H1 (cell line): Measurements from ENCODE around the gene SLC2A4RG. TPM values are rescaled to one million over a fixed set of nuclear protein-coding genes. Genes with fewer than 3 reads are reported as not detected.

Source experiments
- CTCF ChIA-PET: fragments of 300-600 bp; sonication (Branson Sonifier 250); formaldehyde crosslinking; loops from one replicate; lab custom pipeline; 2021; ENCODE audit not compliant: partially characterized antibody; lab: Charles Lee
- POLR2A ChIA-PET: fragments of 300-600 bp; sonication (Branson Sonifier 250); formaldehyde crosslinking; loops from one replicate; lab custom pipeline; 2021; ENCODE audit warnings: inconsistent platforms; ENCODE audit not compliant: partially characterized antibody; lab: Charles Lee
- DNase-seq, 2 experiments: peaks; one replicate each; pipeline versions ENCODE4 v3.0.0 to v3.0.0-alpha.2; 2010 to 2022; ENCODE audit warnings: low spot score in 2 of 2, low read depth in 1 of 2, mixed read lengths in 1 of 2
- FAIRE-seq: peaks from 2 replicates; lab custom pipeline; 2011; peaks lifted over from hg19 to GRCh38; lab: Jason Lieb, UNC
- H2AFZ ChIP-seq: 2 replicates; pipeline ENCODE4 v1.8.1; 2012; ENCODE audit warnings: low read length, inconsistent platforms
- H2AK5ac ChIP-seq: 2 replicates; pipeline ENCODE4 v1.6.1; 2013; ENCODE audit warnings: low read depth, low read length
- H2BK120ac ChIP-seq: replicated peaks from 2 replicates; pipeline ENCODE3; 2013; ENCODE audit warnings: low read depth, low read length, inconsistent platforms
- H2BK12ac ChIP-seq: 2 replicates; pipeline ENCODE4 v1.6.1; 2013; ENCODE audit warnings: low read depth, low read length
- H2BK15ac ChIP-seq: 2 replicates; pipeline ENCODE4 v1.6.1; 2013; ENCODE audit warnings: low read length
- H2BK20ac ChIP-seq: 2 replicates; pipeline ENCODE4 v1.6.1; 2013; ENCODE audit warnings: low read length
- H2BK5ac ChIP-seq: 2 replicates; pipeline ENCODE4 v1.6.1; 2013; ENCODE audit warnings: low read depth, low read length
- H3K14ac ChIP-seq: 2 replicates; pipeline ENCODE4 v1.6.1; 2013; ENCODE audit warnings: inconsistent platforms; ENCODE audit not compliant: insufficient read length
- H3K18ac ChIP-seq: 2 replicates; pipeline ENCODE4 v1.6.1; 2013; ENCODE audit warnings: low read length; ENCODE audit errors: extremely low read depth
- H3K23ac ChIP-seq: 2 replicates; pipeline ENCODE4 v1.6.1; 2013; ENCODE audit warnings: inconsistent platforms; ENCODE audit not compliant: insufficient read length
- H3K23me2 ChIP-seq: 2 replicates; pipeline ENCODE4 v1.6.1; 2013; ENCODE audit warnings: low read depth, low read length
- H3K27ac ChIP-seq: 2 replicates; pipeline ENCODE4 v1.6.1; 2011; ENCODE audit warnings: low read depth, low read length, inconsistent platforms
- H3K27me3 ChIP-seq, 4 experiments: replicated peaks in 1 of 4; 1 replicate in 1 of 4; 2 replicates in 3 of 4; pipeline versions ENCODE4 v1.6.1 to v1.8.1; 2011 to 2013; ENCODE audit warnings: low read length in 3 of 4, mild to moderate bottlenecking in 3 of 4, inconsistent platforms in 2 of 4, mixed read lengths in 2 of 4, moderate library complexity in 1 of 4; ENCODE audit not compliant: control insufficient read depth in 3 of 4, insufficient read depth in 3 of 4; ENCODE audit errors: extremely low read depth in 1 of 4
- H3K36me3 ChIP-seq, 4 experiments: 2 replicates each; pipeline versions ENCODE4 v1.6.1 to v1.8.1; 2011 to 2013; ENCODE audit warnings: mild to moderate bottlenecking in 4 of 4, low read length in 3 of 4, moderate library complexity in 2 of 4, control low read depth in 1 of 4, inconsistent platforms in 1 of 4; ENCODE audit not compliant: insufficient read depth in 4 of 4, control insufficient read depth in 2 of 4
- H3K4ac ChIP-seq: replicated peaks from 2 replicates; pipeline ENCODE3; 2013; ENCODE audit warnings: low read length, low read depth, mixed read lengths, inconsistent platforms; ENCODE audit not compliant: insufficient read length
- H3K4me1 ChIP-seq, 4 experiments: replicated peaks in 1 of 4; 1 replicate in 1 of 4; 2 replicates in 3 of 4; pipeline versions ENCODE4 v1.6.1 to v1.8.1; 2011 to 2013; ENCODE audit warnings: low read length in 3 of 4, inconsistent platforms in 2 of 4, mixed read lengths in 1 of 4; ENCODE audit not compliant: insufficient read depth in 4 of 4, control insufficient read depth in 3 of 4
- H3K4me2 ChIP-seq, 2 experiments: 2 replicates each; pipeline versions ENCODE4 v1.6.1 to v1.8.1; 2011 to 2013; ENCODE audit warnings: low read depth in 2 of 2, low read length in 2 of 2, control low read depth in 1 of 2, inconsistent platforms in 1 of 2, mild to moderate bottlenecking in 1 of 2; ENCODE audit not compliant: insufficient read depth in 1 of 2
- H3K4me3 ChIP-seq, 4 experiments: fragments of 200-600, 300-600 bp in 1 of 4; sonication (generic), shearing (Covaris generic), sonication (Bioruptor Twin) in 1 of 4; 2 replicates each; pipeline versions ENCODE4 v1.5.1 to v1.8.1; 2011 to 2016; ENCODE audit warnings: low read length in 4 of 4, low read depth in 3 of 4, control low read depth in 2 of 4, inconsistent platforms in 2 of 4, mild to moderate bottlenecking in 2 of 4, mixed read lengths in 1 of 4, moderate library complexity in 1 of 4; ENCODE audit not compliant: insufficient read depth in 2 of 4; ENCODE audit errors: extremely low read depth in 1 of 4
- H3K56ac ChIP-seq: replicated peaks from 2 replicates; pipeline ENCODE3; 2013; ENCODE audit warnings: low read depth, mild to moderate bottlenecking, mixed read lengths, low read length, inconsistent platforms; ENCODE audit not compliant: insufficient read length
- H3K79me1 ChIP-seq: 2 replicates; pipeline ENCODE4 v1.6.1; 2013; ENCODE audit warnings: low read depth, low read length, control low read depth
- H3K79me2 ChIP-seq, 2 experiments: 2 replicates each; pipeline versions ENCODE4 v1.6.1 to v1.8.1; 2012 to 2013; ENCODE audit warnings: low read length in 2 of 2, mild to moderate bottlenecking in 2 of 2, inconsistent platforms in 1 of 2; ENCODE audit not compliant: insufficient read depth in 2 of 2, control insufficient read depth in 1 of 2
- H3K9ac ChIP-seq, 4 experiments: replicated peaks in 1 of 4; 1 replicate in 1 of 4; 2 replicates in 3 of 4; pipeline versions ENCODE4 v1.6.1 to v1.8.1; 2011 to 2013; ENCODE audit warnings: low read depth in 3 of 4, low read length in 3 of 4, control low read depth in 2 of 4, mild to moderate bottlenecking in 2 of 4, moderate library complexity in 2 of 4, inconsistent platforms in 1 of 4; ENCODE audit errors: extremely low read depth in 1 of 4
- H3K9me3 ChIP-seq, 2 experiments: 2 replicates each; pipeline versions ENCODE4 v1.6.1 to v1.8.1; 2012 to 2013; ENCODE audit warnings: mild to moderate bottlenecking in 2 of 2, moderate library complexity in 2 of 2, control low read depth in 1 of 2, inconsistent platforms in 1 of 2, low read depth in 1 of 2, low read length in 1 of 2, mixed read lengths in 1 of 2; ENCODE audit not compliant: insufficient read depth in 2 of 2
- H4K20me1 ChIP-seq, 2 experiments: replicated peaks in 1 of 2; 2 replicates each; pipeline versions ENCODE3 to v1.8.1; 2011 to 2013; ENCODE audit warnings: inconsistent platforms in 2 of 2, low read length in 2 of 2, mild to moderate bottlenecking in 1 of 2; ENCODE audit not compliant: insufficient read depth in 2 of 2, control insufficient read depth in 1 of 2
- H4K5ac ChIP-seq: 2 replicates; pipeline ENCODE4 v1.6.1; 2013; ENCODE audit warnings: low read length, low read depth, mixed read lengths, inconsistent platforms; ENCODE audit not compliant: insufficient read length
- H4K8ac ChIP-seq: 2 replicates; pipeline ENCODE4 v1.8.0; 2013; ENCODE audit warnings: mild to moderate bottlenecking, moderate library complexity, low read length, inconsistent platforms; ENCODE audit not compliant: insufficient read depth; ENCODE audit errors: extremely low read depth
- H4K91ac ChIP-seq: replicated peaks from 2 replicates; pipeline ENCODE3; 2013; ENCODE audit warnings: low read length, mixed read lengths, inconsistent platforms; ENCODE audit not compliant: insufficient read length
- ASH2L ChIP-seq: fragments of 200-600, 300-600 bp; sonication (generic); IDR thresholded peaks from one replicate; pipeline ENCODE4 v1.7.1; 2017; ENCODE audit warnings: low read length
- CBX8 ChIP-seq: fragments of 300-800, 300-1000 bp; sonication (generic); IDR thresholded peaks from 2 replicates; pipeline ENCODE4 v1.7.1; 2016; ENCODE audit warnings: low read depth, low read length, borderline replicate concordance
- CHD2 ChIP-seq: IDR thresholded peaks from 2 replicates; pipeline ENCODE4 v1.6.1; 2012; ENCODE audit warnings: low read length, improper control_type of control experiment
- EP300 ChIP-seq, 2 experiments: IDR thresholded peaks; 1 replicate in 1 of 2; 2 replicates in 1 of 2; pipeline ENCODE4 v1.6.1; 2011 to 2012; ENCODE audit warnings: low read depth in 2 of 2, low read length in 2 of 2, mild to moderate bottlenecking in 2 of 2, borderline replicate concordance in 1 of 2, inconsistent platforms in 1 of 2, moderate library complexity in 1 of 2
- GTF2F1 ChIP-seq: IDR thresholded peaks from 2 replicates; pipeline ENCODE4 v1.6.1; 2012; ENCODE audit warnings: low read depth, low read length, improper control_type of control experiment, borderline replicate concordance
- RAD21 ChIP-seq, 2 experiments: IDR thresholded peaks in 1 of 2; conservative IDR thresholded peaks in 1 of 2; 2 replicates each; pipeline ENCODE4 v1.6.1; 2011; ENCODE audit warnings: low read depth in 2 of 2, low read length in 2 of 2, improper control_type of control experiment in 1 of 2, inconsistent platforms in 1 of 2, mild to moderate bottlenecking in 1 of 2, moderate library complexity in 1 of 2
- RNF2 ChIP-seq: fragments of 200-900, 300-1000 bp; sonication (generic); IDR thresholded peaks from 2 replicates; pipeline ENCODE4 v1.7.1; 2016; ENCODE audit warnings: borderline replicate concordance, low read depth, mild to moderate bottlenecking, antibody characterized with exemption, low read length; ENCODE audit not compliant: poor library complexity, severe bottlenecking; ENCODE audit errors: missing control alignments
- TBP ChIP-seq: IDR thresholded peaks from 2 replicates; pipeline ENCODE4 v1.6.1; 2011; ENCODE audit warnings: low read depth, low read length, improper control_type of control experiment
- TCF12 ChIP-seq: IDR thresholded peaks from 2 replicates; pipeline ENCODE4 v1.6.1; 2011; ENCODE audit warnings: low read depth, mild to moderate bottlenecking, low read length
- TEAD4 ChIP-seq: IDR thresholded peaks from 2 replicates; pipeline ENCODE4 v1.6.1; 2012; ENCODE audit warnings: low read depth, low read length, inconsistent platforms, mixed read lengths
- whole genome bisulfite sequencing, 2 experiments: shearing (Covaris generic) in 1 of 2; methylation state at CpG; one replicate each; pipeline versions ENCODE4 v1.1.6 to v1.1.7; 2013 to 2015; ENCODE audit warnings: low lambda C conversion rate in 2 of 2, mixed read lengths in 2 of 2, inconsistent platforms in 1 of 2, low coverage in 1 of 2, missing lambda C conversion rate in 1 of 2; ENCODE audit not compliant: insufficient replicate concordance in 2 of 2, insufficient coverage in 1 of 2, insufficient read length in 1 of 2; ENCODE audit errors: extremely low coverage in 1 of 2, missing lambda C conversion rate in 1 of 2; 5-methylcytosine and 5-hydroxymethylcytosine counted together
- polyA plus RNA-seq, 7 experiments: library from polyadenylated mRNA; depleted of rRNA in 3 of 7; stranded (reverse) in 5 of 7; unstranded in 2 of 7; fragments of >200 nt in 5 of 7; fragments of 200-250 nt in 2 of 7; gene quantifications; 1 replicate in 5 of 7; 2 replicates in 1 of 7; 4 replicates in 1 of 7; pipeline versions ENCODE4 v1.2.1 to v1.2.3, GENCODE V29; 2011 to 2013; ENCODE audit warnings: missing spikeins in 2 of 7, mixed read lengths in 2 of 7
- total RNA-seq: library from RNA; stranded (reverse); fragmentation: NEBNext Ultra II Directional; extraction: Animal tissue kit (Norgen Biotek cat#: 25700); gene quantifications from 2 replicates; pipeline ENCODE4 v1.2.1, GENCODE V29; 2021

The SLC2A4RG gene
- total and polyA plus RNA-seq, 2 of the 8 experiments (the other 6 are each of a cell fraction or from before 2014, with no cell fraction given): 15.9 to 29.1 TPM

- H3K36me3 ChIP-seq: peaks cover 7 to 33% (median 12%) of the 10 kb centered on the region in 4 experiments
- peak within 1 kb of the TSS; percentile 42 to 80 (median 52); a peak in 6 of 7 replicates for H3K9ac ChIP-seq
- WGBS, 2 experiments: 3% methylated on average over 68 of the region's 98 CpGs; no CpG with 5 or more reads in 1 of the 2 experiments
- H3K18ac ChIP-seq: no peak within 1 kb of the TSS; the same call in 1 of the 2 replicates
- no peak within 1 kb of the TSS for H2AFZ ChIP-seq
- peak within 1 kb of the TSS; percentile 59 for H3K56ac ChIP-seq
- H4K91ac ChIP-seq: peak within 1 kb of the TSS; percentile 30
- no peak within 1 kb of the TSS for H3K4ac ChIP-seq
- H2BK5ac ChIP-seq: no peak within 1 kb of the TSS; the same call in 1 of the 2 replicates
- H2BK20ac ChIP-seq: no peak within 1 kb of the TSS
- no peak within 1 kb of the TSS for H2BK12ac ChIP-seq
- peaks cover 10% of the 10 kb centered on the region; the same call in 1 of the 2 replicates for H3K79me1 ChIP-seq
- H4K8ac ChIP-seq: peak within 1 kb of the TSS; percentile 86
- peak in 1 of 2 experiments; percentile 93 for DNase-seq
- H2AK5ac ChIP-seq: no peak within 1 kb of the TSS
- FAIRE-seq: no peak
- no peak within 1 kb of the TSS for H2BK15ac ChIP-seq
- no peaks in the 10 kb centered on the region for H3K27me3 ChIP-seq
- H3K9me3 ChIP-seq: no peaks in the 10 kb centered on the region
- no peak within 1 kb of the TSS for H3K23ac ChIP-seq
- H3K27ac ChIP-seq: no peak within 1 kb of the TSS
- H4K20me1 ChIP-seq: peaks cover 8 to 16% of the 10 kb centered on the region in 2 experiments
- H3K4me2 ChIP-seq: peak within 1 kb of the TSS; percentile 80 to 97
- H4K5ac ChIP-seq: peak within 1 kb of the TSS; percentile 93
- H3K23me2 ChIP-seq: peaks cover 5% of the 10 kb centered on the region; the same call in 1 of the 2 replicates
- H3K4me3 ChIP-seq: peak within 1 kb of the TSS; percentile 46 to 88 (median 74)
- peaks cover 0 to 11% (median 6%) of the 10 kb centered on the region in 4 experiments; a peak in 5 of 7 replicates for H3K4me1 ChIP-seq
- peaks cover 0 to 52% of the 10 kb centered on the region in 2 experiments; a peak in 3 of 4 replicates for H3K79me2 ChIP-seq
- H3K14ac ChIP-seq: no peak within 1 kb of the TSS
- ChIA-PET CTCF (interaction anchor here (0.6 to 2.4 kb wide), 16 partner anchors 9 to 1466 kb away, joined by 3 to 9 read pairs (median 4); partner anchors contain the start of genes LIME1, TNFRSF6B and TPD52L2), POLR2A (interaction anchor here (0.6 to 4.7 kb wide), 22 partner anchors 9 to 186 kb away, joined by 3 to 49 read pairs (median 4); partner anchors contain the start of genes LIME1, RTEL1, SLC2A4RG and STMN3)
- H2BK120ac ChIP-seq: no peak within 1 kb of the TSS
- no peak for TF ChIP-seq ASH2L
- no peak for TF ChIP-seq GTF2F1
- no peak for TF ChIP-seq CBX8
- peak; percentile 35; the same call in 1 of the 2 replicates for TF ChIP-seq TBP
- 0 out of 2 replicates have a peak, but pooled peaks have one; percentile 18 for TF ChIP-seq TEAD4
- TF ChIP-seq RNF2: no peak
- TF ChIP-seq EP300 (IDR thresholded peaks at IDR 0.05; ENCODE audit: borderline replicate concordance in 1 of 2, low read depth in 2 of 2, low read length in 2 of 2): no peak
- no peak for TF ChIP-seq TCF12
- 0 out of 4 replicates have a peak, but pooled peaks of 1 of the 2 experiments have one; percentile 0 for TF ChIP-seq RAD21 (IDR thresholded peaks at IDR 0.05 in 1 of 2, conservative IDR thresholded peaks at IDR 0.05 in 1 of 2; ENCODE audit: low read depth in 2 of 2, low read length in 2 of 2)
- peak; percentile 41; the same call in 1 of the 2 replicates for TF ChIP-seq CHD2
These were observed 31.8 kb upstream of the SLC2A4RG start, which contains the start of the genes ARFRP1 and ZGPAT for GRCh38 chr20:63707558-63708300. ARFRP1 (minus strand) TSS chr20:63707976; CDS start chr20:63707091, 885 bp downstream. ZGPAT (plus strand) TSS chr20:63708039; CDS start chr20:63708581, 542 bp downstream.
